PFSK-1 (cell line): Measurements from ENCODE around the gene HPGD.

ENCODE experiments used
- POLR2AphosphoS5 ChIP-seq: IDR thresholded peaks from 2 replicates; pipeline ENCODE4 v1.6.1; 2012; ENCODE audit warnings: low read depth, mild to moderate bottlenecking, control low read depth, low read length, moderate library complexity
- SIN3A ChIP-seq: IDR thresholded peaks from 2 replicates; pipeline ENCODE4 v1.6.1; 2012; ENCODE audit warnings: mild to moderate bottlenecking, low read length, moderate library complexity, borderline replicate concordance; ENCODE audit not compliant: insufficient read depth
- TAF1 ChIP-seq: IDR thresholded peaks from 2 replicates; pipeline ENCODE4 v1.6.1; 2012; ENCODE audit warnings: low read length, control low read depth, borderline replicate concordance; ENCODE audit not compliant: insufficient read depth
- TF ChIP-seq, protein P1 (sequence below), 2 experiments: IDR thresholded peaks; 2 replicates each; pipeline versions ENCODE4 v1.6.1 to v1.8.0; 2011 to 2012; ENCODE audit warnings: low read depth in 2 of 2, low read length in 2 of 2, control low read depth in 1 of 2, inconsistent platforms in 1 of 2, mild to moderate bottlenecking in 1 of 2, moderate library complexity in 1 of 2; ENCODE audit not compliant: insufficient read depth in 1 of 2

DNA sequence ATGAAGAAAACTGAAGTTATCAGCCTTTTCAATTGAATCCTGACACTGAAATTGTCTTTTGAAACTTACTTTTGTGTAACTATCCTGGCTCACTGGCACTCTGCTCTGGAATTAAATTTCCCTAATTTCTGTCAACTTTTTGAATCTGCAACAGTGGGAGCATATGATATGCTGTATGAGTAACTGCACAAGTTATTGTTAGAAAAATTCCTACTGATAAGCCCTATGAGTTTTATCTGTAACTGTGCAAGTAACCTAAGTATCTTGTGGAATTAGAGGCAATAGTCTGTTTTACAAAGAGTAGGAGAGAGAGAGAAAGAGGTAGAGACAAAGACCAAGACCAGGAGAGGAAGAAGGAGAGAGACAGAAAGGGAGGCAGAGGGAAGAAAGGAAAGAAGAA lies 9.2 kb upstream of the HPGD start:
- TF ChIP-seq POLR2AphosphoS5 (no peak), TAF1 (no peak), SIN3A (no peak)
- TF ChIP-seq, protein P1, sequence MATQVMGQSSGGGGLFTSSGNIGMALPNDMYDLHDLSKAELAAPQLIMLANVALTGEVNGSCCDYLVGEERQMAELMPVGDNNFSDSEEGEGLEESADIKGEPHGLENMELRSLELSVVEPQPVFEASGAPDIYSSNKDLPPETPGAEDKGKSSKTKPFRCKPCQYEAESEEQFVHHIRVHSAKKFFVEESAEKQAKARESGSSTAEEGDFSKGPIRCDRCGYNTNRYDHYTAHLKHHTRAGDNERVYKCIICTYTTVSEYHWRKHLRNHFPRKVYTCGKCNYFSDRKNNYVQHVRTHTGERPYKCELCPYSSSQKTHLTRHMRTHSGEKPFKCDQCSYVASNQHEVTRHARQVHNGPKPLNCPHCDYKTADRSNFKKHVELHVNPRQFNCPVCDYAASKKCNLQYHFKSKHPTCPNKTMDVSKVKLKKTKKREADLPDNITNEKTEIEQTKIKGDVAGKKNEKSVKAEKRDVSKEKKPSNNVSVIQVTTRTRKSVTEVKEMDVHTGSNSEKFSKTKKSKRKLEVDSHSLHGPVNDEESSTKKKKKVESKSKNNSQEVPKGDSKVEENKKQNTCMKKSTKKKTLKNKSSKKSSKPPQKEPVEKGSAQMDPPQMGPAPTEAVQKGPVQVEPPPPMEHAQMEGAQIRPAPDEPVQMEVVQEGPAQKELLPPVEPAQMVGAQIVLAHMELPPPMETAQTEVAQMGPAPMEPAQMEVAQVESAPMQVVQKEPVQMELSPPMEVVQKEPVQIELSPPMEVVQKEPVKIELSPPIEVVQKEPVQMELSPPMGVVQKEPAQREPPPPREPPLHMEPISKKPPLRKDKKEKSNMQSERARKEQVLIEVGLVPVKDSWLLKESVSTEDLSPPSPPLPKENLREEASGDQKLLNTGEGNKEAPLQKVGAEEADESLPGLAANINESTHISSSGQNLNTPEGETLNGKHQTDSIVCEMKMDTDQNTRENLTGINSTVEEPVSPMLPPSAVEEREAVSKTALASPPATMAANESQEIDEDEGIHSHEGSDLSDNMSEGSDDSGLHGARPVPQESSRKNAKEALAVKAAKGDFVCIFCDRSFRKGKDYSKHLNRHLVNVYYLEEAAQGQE (IDR thresholded peaks at IDR 0.05; ENCODE audit: insufficient read depth in 1 of 2, low read depth in 2 of 2, low read length in 2 of 2), result no peak
